Ovary (tissue), 9 donors: Measurements from ENCODE around the gene TDRD9. TPM values are rescaled to one million over a fixed set of nuclear protein-coding genes. Genes with fewer than 3 reads are reported as not detected.

Source experiments
- DNase-seq, 5 donors: peaks; one replicate each; pipeline ENCODE4 v3.0.0-alpha.2; 2019 to 2020
- H3K27ac ChIP-seq, 2 donors: fragments of 200-600 bp; one replicate each; pipeline versions ENCODE4 v1.5.1 to v1.8.0; 2019 to 2022
- H3K27me3 ChIP-seq: fragments of 200-600 bp; one replicate; pipeline ENCODE4 v1.8.0; 2022
- H3K36me3 ChIP-seq: fragments of 200-600 bp; sonication (generic); one replicate; pipeline ENCODE4 v1.5.1; 2019
- H3K4me1 ChIP-seq: one replicate; pipeline ENCODE4 v1.8.1; 2013; ENCODE audit warnings: mild to moderate bottlenecking, moderate library complexity; ENCODE audit not compliant: insufficient read depth
- H3K4me3 ChIP-seq: fragments of 200-600 bp; sonication (generic); one replicate; pipeline ENCODE4 v1.5.1; 2017
- H3K9me3 ChIP-seq, 2 donors: fragments of 200-600 bp in 1 of 2; sonication (generic) in 1 of 2; one replicate each; pipeline versions ENCODE4 v1.5.1 to v1.8.1; 2013 to 2019; ENCODE audit warnings: mild to moderate bottlenecking in 1 of 2, moderate library complexity in 1 of 2
- EP300 ChIP-seq: sonication (generic); formaldehyde crosslinking; IDR thresholded peaks from one replicate; pipeline ENCODE4 v1.6.1; 2017; ENCODE audit warnings: antibody characterized with exemption
- POLR2A ChIP-seq: fragments of 450-650 bp; IDR thresholded peaks from one replicate; pipeline ENCODE4 v1.6.1; 2017; ENCODE audit warnings: antibody characterized with exemption, mild to moderate bottlenecking, moderate library complexity
- WGBS, 3 donors: extraction: QIAGEN DNeasy Blood & Tissue Kit in 1 of 3; methylation state at CpG; one replicate each; pipeline versions ENCODE4 v1.1.5 to v1.1.7; 2013 to 2017; 5-methylcytosine and 5-hydroxymethylcytosine counted together
- intact Hi-C, 4 donors: fragments of 100-400 bp; cut with DNase I; formaldehyde crosslinking; loops; one replicate each; pipeline versions ENCODE4 v1.11.0 to v1.15.1; 2022 to 2023
- polyA plus RNA-seq, 2 donors: library from polyadenylated mRNA; stranded (reverse); fragments of 200-250 nt in 1 of 2; fragments of 350-450 nt in 1 of 2; fragmentation: Illumina TruSeq in 1 of 2; extraction: RNeasy Lipid Tissue Mini Kit (QIAGEN cat#74804) in 1 of 2; gene quantifications; one replicate each; pipeline ENCODE4 v1.2.3, GENCODE V29; 2013 to 2014
- total RNA-seq, 7 donors: library from RNA; depleted of rRNA in 2 of 7; stranded (reverse); fragments of >200 nt in 2 of 7; fragmentation: NEBNext Ultra II Directional in 3 of 7; extraction: Animal tissue kit (Norgen Biotek cat#: 25700) in 3 of 7; gene quantifications; one replicate each; pipeline versions ENCODE4 v1.1.0 to v1.2.4, GENCODE V29; 2016 to 2023
- TF ChIP-seq, protein P1 (sequence below), 3 donors: fragments of 450-650 bp in 2 of 3; fragments of 200-600 bp in 1 of 3; IDR thresholded peaks; one replicate each; pipeline versions ENCODE4 v1.5.1 to v1.8.0; 2016 to 2022; ENCODE audit warnings: antibody characterized with exemption in 3 of 3, mild to moderate bottlenecking in 1 of 3
- donor health status: DM: no; HTN: no; CAD: no; lungs with moderate emphysema.
- donor health status: DM: no; HTN: no; CAD: no.
- donor health status: Bipolar disorder and iron deficiency.
- donor health status: DM: yes; HTN: yes; CAD: no.
- donor health status: DM: no; HTN: no; CAD: no.
- donor health status: DM: yes; HTN: yes; CAD: no.

Gene TDRD9
- total and polyA plus RNA-seq, 9 donors = 0.23 to 5.1 (median 0.83) TPM

DNA sequence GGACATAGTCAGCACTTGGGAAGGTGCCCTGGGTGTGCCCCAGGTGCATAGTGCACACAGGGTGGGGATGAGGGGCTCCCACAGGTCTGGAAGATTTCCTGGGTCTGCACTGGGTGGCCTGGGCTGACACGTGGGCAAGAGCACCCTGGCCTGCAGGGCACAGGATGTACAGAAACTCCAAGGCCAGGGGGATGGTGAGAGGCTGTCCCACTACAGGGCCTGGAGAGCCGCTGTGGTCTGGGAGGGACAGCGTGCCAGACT lies 45.1 kb upstream of the TDRD9 start:
- no peak overlapping the region for H3K4me3 ChIP-seq
- no peaks in the 10 kb centered on the region for H3K36me3 ChIP-seq
- 74 to 96% (median 88%) methylated on average over 3 of the region's 3 CpGs for WGBS, 3 donors
- H3K4me1 ChIP-seq = peaks cover 33% of the 10 kb centered on the region
- H3K27me3 ChIP-seq = no peaks in the 10 kb centered on the region
- peak overlapping the region in 1 of 2 donors; percentile 75 for H3K27ac ChIP-seq
- intact Hi-C loops = no loop called here
- TF ChIP-seq, protein P1, sequence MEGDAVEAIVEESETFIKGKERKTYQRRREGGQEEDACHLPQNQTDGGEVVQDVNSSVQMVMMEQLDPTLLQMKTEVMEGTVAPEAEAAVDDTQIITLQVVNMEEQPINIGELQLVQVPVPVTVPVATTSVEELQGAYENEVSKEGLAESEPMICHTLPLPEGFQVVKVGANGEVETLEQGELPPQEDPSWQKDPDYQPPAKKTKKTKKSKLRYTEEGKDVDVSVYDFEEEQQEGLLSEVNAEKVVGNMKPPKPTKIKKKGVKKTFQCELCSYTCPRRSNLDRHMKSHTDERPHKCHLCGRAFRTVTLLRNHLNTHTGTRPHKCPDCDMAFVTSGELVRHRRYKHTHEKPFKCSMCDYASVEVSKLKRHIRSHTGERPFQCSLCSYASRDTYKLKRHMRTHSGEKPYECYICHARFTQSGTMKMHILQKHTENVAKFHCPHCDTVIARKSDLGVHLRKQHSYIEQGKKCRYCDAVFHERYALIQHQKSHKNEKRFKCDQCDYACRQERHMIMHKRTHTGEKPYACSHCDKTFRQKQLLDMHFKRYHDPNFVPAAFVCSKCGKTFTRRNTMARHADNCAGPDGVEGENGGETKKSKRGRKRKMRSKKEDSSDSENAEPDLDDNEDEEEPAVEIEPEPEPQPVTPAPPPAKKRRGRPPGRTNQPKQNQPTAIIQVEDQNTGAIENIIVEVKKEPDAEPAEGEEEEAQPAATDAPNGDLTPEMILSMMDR (IDR thresholded peaks at IDR 0.05) = no peak
- no peak for TF ChIP-seq EP300
- no peak for DNase-seq
- H3K9me3 ChIP-seq = no peaks in the 10 kb centered on the region

DNA sequence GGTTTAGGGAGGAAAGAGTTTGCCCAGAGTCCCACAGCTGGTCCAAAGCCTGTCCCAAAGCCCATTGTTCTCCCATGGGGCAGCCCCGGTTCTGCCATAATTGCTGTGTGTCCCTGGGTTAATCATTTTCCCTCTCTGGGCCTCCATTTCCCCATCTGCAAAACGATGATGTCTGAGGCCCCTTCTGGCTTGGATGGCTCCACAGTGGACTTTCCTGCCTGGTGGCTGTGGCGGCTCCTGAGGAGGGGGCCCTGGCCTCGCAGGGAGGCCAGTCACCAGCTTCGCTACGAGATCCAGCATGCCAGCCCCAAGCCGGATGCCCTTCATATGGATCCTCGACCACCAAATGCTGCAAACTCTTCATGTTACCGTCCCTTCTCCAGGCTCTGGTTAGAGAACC lies 43.4 kb upstream of the TDRD9 start:
- 95 to 97% (median 97%) methylated on average over 9 of the region's 9 CpGs for whole genome bisulfite sequencing, 3 donors
- DNase-seq = no peak
- intact Hi-C loops = no loop called here
- no peaks in the 10 kb centered on the region for H3K9me3 ChIP-seq
- H3K4me3 ChIP-seq = no peak overlapping the region
- H3K27me3 ChIP-seq = no peaks in the 10 kb centered on the region
- no peaks in the 10 kb centered on the region for H3K36me3 ChIP-seq
- H3K27ac ChIP-seq = no peak overlapping the region
- peaks cover 35% of the 10 kb centered on the region for H3K4me1 ChIP-seq
- no peak for TF ChIP-seq POLR2A
- TF ChIP-seq, protein P1 (IDR thresholded peaks at IDR 0.05) = no peak
- no peak for TF ChIP-seq EP300

DNA sequence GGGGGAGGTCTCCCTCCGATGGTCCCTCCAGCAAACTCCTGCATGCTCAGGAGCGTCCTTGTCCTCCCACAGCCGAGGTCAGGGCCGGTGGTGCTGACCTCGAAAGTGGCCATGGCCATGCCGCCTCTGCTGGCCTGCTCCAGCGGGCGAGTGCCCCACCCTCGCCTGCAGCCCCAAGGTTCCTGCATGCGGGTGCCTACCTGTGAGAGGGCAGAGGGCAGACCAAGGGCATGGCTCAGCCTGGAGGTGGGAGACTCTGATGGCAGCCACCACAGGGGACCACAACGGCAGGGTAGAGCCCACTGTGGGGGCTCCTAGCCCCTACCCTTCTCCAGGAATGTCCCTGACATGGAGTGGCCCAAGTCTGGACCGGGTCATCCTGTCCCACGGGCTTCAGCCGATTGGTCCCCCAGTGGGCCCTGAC lies 42.7 kb upstream of the TDRD9 start:
- Histone ChIP-seq H3K9me3 (no peaks in the 10 kb centered on the region), H3K4me1 (peaks cover 35% of the 10 kb centered on the region), H3K4me3 (no peak overlapping the region), H3K27ac (no peak overlapping the region), H3K27me3 (no peaks in the 10 kb centered on the region), H3K36me3 (no peaks in the 10 kb centered on the region)
- TF ChIP-seq EP300 = no peak
- no peak for TF ChIP-seq POLR2A
- TF ChIP-seq, protein P1 (IDR thresholded peaks at IDR 0.05) = no peak
- DNase-seq = no peak
- 78 to 95% (median 80%) methylated on average over 10 to 14 of the region's 14 CpGs for WGBS, 3 donors
- intact Hi-C loops = no loop called here

DNA sequence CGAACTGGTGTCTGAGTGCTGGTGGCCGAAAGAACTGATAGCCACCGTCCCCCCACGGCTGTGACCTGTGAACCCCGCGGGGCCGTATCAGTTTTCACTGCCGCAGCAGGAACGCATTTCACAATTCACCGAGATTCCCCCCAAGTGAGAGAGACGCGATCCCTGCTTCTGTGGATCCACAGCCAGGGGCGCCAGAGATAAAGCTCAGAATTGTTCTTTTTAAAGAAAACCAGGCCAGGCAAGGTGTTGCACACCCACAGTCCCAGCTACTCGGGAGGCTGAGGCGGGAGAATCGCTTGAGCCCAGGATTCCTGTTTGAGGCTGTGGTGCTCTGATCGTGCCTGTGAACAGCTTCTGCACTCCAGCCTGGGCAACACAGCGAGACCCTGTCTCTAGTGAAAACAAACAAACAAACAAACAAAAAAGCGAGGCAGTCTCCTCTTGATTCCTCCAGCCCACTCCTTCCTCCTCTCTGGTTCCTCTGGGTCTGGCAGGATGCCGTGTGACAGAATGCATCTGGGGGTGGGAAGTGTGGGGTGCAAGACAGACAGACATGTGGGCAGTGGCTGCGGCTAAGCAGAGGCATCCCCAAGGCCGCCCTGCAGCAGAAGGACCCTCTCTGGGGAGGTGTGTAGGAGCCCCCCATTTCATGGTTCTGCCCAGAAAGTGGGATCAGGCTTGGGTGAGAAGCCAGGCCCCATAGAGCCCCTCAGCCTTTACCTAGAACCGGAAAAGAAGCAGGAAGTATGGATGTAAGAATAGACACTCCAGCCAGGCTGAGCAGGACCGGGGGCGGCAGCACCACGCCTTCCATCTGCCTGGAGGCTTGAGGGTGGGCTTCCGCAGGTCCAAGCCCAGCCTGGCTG lies 41.7 kb upstream of the TDRD9 start:
- peak in 3 of 5 donors; percentile 57 to 65 (median 65) for DNase-seq
- H3K36me3 ChIP-seq = no peaks in the 10 kb centered on the region
- no peak overlapping the region for H3K27ac ChIP-seq
- WGBS, 3 donors = 36 to 42% (median 38%) methylated on average over 27 of the region's 27 CpGs
- intact Hi-C loops = no loop called here
- H3K9me3 ChIP-seq = no peaks in the 10 kb centered on the region
- H3K4me1 ChIP-seq = peaks cover 25% of the 10 kb centered on the region
- TF ChIP-seq, protein P1 (IDR thresholded peaks at IDR 0.05) = peak in 2 of 3 donors; percentile 21 to 53
- TF ChIP-seq EP300 = no peak
- no peaks in the 10 kb centered on the region for H3K27me3 ChIP-seq
- H3K4me3 ChIP-seq = no peak overlapping the region
